ENCODE results near the gene RAPSN.

RAPSN gene

DNA sequence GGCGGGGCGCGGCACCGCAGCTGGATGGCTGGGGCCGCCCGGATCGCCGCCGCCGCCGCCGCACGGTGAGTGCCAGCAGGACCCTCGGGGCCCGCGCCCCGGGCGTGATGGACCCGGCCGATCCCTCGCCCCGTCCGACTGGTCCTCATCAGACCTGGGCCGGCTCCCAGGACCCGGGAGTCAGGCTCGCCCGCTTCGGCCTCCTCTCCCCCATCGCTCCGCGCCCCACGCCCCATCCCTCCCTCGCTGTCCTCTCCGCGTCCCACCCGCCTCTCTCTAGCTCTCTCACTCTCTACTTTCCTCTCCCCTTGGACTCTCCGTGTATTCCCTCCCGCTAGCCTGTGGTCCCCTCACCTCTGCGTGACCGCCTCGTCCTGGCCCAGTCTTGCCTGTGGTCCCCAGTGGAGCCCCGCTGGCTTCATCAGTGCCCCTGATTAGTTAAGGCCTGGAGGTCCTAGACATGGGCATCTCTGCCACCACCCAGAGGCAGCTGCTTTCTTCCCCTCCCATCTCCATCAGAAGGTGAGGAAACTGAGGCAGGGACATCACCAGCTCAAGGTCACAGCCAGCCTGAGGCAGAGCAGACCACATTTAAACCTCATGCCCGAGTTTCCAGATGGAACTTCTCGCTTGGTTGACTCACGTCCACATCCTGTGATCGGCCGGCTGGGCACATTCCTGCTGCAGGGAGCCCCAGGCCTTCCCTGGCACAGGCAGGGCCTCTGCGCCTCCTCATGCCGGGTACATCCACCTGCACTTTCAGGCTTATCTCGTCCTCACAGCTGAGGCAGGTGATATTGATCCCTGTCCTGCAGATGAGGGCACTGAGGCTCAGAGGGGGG lies 40.1 kb downstream of the RAPSN start:
- DNase-seq (ENCODE audit: low spot score), result no peak

DNA sequence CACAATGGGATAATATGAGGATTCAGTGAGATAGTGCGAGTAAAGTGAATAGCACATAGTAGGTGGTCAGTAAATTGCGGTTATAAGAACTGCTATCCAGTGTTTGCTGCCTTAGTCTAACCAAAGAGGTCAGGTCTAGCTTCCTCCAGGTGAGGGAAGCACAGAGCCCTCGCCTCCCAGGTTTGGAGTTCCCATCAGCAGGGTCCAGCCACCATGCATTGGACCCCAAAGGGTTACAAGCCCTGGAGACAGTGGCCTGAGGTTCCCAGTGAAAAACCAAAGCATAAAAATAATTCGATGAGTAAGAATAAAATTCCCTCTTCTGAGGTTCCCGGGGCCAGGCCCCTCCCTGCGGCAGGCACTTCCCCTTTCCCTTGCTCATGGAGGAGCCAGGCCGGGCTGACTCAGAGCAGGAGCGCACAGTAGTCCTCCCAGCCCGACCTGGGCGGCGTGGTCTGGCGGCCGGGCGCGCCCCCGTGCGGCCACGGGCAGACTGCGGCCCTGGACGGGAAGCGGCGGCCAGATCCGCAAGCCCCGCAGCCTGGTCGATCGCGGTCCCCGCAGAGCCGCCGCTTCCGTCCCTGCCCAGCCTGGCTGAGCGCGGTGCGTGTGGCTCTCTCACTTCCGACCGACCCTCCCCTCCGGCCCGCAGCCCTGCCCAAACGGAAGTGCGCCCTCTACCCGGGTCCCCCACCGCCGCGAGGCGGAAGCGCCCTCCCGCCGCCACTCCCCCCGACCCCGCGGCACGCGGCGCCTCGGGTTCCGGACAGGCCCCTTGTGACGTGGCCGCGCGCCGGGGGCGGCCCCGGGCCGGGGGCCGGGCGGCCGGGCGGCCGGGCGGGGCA lies 41.0 kb downstream of the RAPSN start, which contains the start of gene SLC39A13:
TSS of gene SLC39A13 (plus strand) at position 845 of the 845 bp plus-strand sequence. CDS start 1,505 bp downstream, outside the sequence.
- TF ChIP-seq CTCF (IDR thresholded peaks at IDR 0.05; ENCODE audit: extremely low read depth, missing control alignments), result peak; percentile 100
- peak; percentile 99 for DNase-seq (ENCODE audit: low spot score)

More for the DNA sequence above, 40.1 kb downstream of the RAPSN start:
- TF ChIP-seq CTCF (IDR thresholded peaks at IDR 0.05; ENCODE audit: extremely low read depth, missing control alignments), result no peak

GRCh38 chr11:47406896-47407745 lies 41.8 kb downstream of the RAPSN start:
- no peak for DNase-seq (ENCODE audit: low spot score)
- no peak for TF ChIP-seq CTCF (IDR thresholded peaks at IDR 0.05; ENCODE audit: extremely low read depth, missing control alignments)

DNA sequence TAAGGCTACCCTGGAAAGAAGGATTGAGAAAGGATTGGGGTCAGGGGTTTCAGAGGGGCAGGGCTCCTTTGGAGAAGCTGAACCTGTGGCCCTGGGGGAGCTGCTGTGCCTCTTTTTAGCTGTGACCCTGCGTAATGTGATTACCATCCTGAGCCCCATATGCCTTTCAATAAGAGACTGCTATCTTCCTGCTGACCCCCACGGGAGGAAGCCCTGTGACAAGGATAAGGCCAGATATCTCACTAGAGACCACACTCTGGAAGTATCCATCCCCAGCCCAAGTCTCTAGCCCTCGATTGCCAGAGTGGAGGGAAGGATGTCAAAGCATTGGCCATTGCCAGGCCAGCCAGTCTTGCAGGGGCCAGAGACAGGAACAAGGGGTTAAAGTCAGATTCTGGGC lies 45.4 kb downstream of the RAPSN start:
- no peak for TF ChIP-seq CTCF (IDR thresholded peaks at IDR 0.05; ENCODE audit: extremely low read depth, missing control alignments)
- no peak for DNase-seq (ENCODE audit: low spot score)

DNA sequence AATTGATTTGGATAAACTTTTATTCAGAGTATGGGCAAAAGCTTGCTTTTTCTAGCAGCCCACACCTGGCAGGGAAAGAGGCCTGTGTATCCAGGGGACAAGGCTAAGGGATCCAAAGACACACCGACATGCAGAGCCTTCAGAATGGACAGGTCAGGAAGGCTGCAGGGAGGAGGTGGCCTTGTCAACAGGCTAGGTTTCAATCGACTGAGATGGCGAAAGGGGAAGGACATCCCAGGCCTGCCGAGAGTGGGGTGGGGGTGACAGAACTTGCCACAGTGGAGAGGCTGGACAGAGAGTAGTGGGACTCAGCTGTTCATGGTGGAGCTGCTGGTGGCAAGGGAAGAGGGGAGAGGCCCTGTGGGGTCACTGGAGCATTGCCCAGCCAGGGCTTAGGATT lies 45.8 kb downstream of the RAPSN start:
- no peak for DNase-seq (ENCODE audit: low spot score)
- no peak for TF ChIP-seq CTCF (IDR thresholded peaks at IDR 0.05; ENCODE audit: extremely low read depth, missing control alignments)

- DNase-seq (ENCODE audit: low spot score), result peak; percentile 68
- no peak for TF ChIP-seq CTCF (IDR thresholded peaks at IDR 0.05; ENCODE audit: extremely low read depth, missing control alignments)
Measured at GRCh38 chr11:47400768-47401279, 48.1 kb downstream of the RAPSN start.
